ENCODE measurements around the gene CDH23. TPM values are rescaled to one million over a fixed set of nuclear protein-coding genes. Genes with fewer than 3 reads are reported as not detected.

Gene CDH23
- polyA plus RNA-seq, 1 donor (not counting 4 experiments of a cell fraction or from before 2014, with no cell fraction given): 0.01 TPM

- DNase-seq (ENCODE audit: low read depth, low spot score) (no peak), FAIRE-seq (no peak)
- Histone ChIP-seq H3K36me3 (ENCODE audit: control insufficient read depth in 2 of 2, extremely low read depth in 1 of 2, insufficient read depth in 2 of 2, low read length in 2 of 2) (no peaks in the 10 kb centered on the region), H3K4me2 (ENCODE audit: control insufficient read depth, extremely low read depth, insufficient read depth, low read depth, low read length) (no peak overlapping the region), H3K9me1 (ENCODE audit: control insufficient read depth, extremely low read depth, insufficient read depth, low read length) (no peaks in the 10 kb centered on the region), H3K9ac (ENCODE audit: control insufficient read depth, extremely low read depth, insufficient read depth, low read length) (no peak overlapping the region), H3K27ac (ENCODE audit: control insufficient read depth, insufficient read depth, low read length) (no peak overlapping the region), H2AFZ (ENCODE audit: control insufficient read depth, low read length) (no peak overlapping the region), H3K9me3 (ENCODE audit: control insufficient read depth, low read depth, low read length) (no peaks in the 10 kb centered on the region), H4K20me1 (ENCODE audit: control insufficient read depth, extremely low read depth, insufficient read depth, low read length) (no peaks in the 10 kb centered on the region), H3K4me1 (ENCODE audit: control insufficient read depth, extremely low read depth, insufficient read depth, low read length) (no peaks in the 10 kb centered on the region), H3K27me3 (ENCODE audit: control insufficient read depth, extremely low read depth, insufficient read depth, low read length) (peaks cover 23% of the 10 kb centered on the region), H3K79me2 (ENCODE audit: control insufficient read depth, insufficient read depth, low read length) (no peaks in the 10 kb centered on the region), H3K4me3 (ENCODE audit: control insufficient read depth in 2 of 3, extremely low read depth in 1 of 3, insufficient read depth in 2 of 3, low read depth in 1 of 3, low read length in 3 of 3) (no peak overlapping the region)
- dilution Hi-C loops (cut with MboI; ENCODE audit: extremely low pct_ligation_motif_present, low sequenced_read_pairs): no loop called here
- TF ChIP-seq EZH2 (IDR thresholded peaks at IDR 0.05; ENCODE audit: low read length): no peak
- TF ChIP-seq, protein P1, sequence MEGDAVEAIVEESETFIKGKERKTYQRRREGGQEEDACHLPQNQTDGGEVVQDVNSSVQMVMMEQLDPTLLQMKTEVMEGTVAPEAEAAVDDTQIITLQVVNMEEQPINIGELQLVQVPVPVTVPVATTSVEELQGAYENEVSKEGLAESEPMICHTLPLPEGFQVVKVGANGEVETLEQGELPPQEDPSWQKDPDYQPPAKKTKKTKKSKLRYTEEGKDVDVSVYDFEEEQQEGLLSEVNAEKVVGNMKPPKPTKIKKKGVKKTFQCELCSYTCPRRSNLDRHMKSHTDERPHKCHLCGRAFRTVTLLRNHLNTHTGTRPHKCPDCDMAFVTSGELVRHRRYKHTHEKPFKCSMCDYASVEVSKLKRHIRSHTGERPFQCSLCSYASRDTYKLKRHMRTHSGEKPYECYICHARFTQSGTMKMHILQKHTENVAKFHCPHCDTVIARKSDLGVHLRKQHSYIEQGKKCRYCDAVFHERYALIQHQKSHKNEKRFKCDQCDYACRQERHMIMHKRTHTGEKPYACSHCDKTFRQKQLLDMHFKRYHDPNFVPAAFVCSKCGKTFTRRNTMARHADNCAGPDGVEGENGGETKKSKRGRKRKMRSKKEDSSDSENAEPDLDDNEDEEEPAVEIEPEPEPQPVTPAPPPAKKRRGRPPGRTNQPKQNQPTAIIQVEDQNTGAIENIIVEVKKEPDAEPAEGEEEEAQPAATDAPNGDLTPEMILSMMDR (optimal IDR thresholded peaks at IDR 0.05 in 1 of 3, IDR thresholded peaks at IDR 0.05 in 1 of 3, conservative IDR thresholded peaks at IDR 0.05 in 1 of 3; ENCODE audit: extremely low read depth in 1 of 3, insufficient read depth in 2 of 3, low read length in 3 of 3): no peak
These were observed 170.3 kb downstream of the CDH23 start for GRCh38 chr10:71567006-71567405.

- no peak overlapping the region for H3K4me2 ChIP-seq (ENCODE audit: control insufficient read depth, extremely low read depth, insufficient read depth, low read depth, low read length)
- H3K27me3 ChIP-seq (ENCODE audit: control insufficient read depth, extremely low read depth, insufficient read depth, low read length): peaks cover 15% of the 10 kb centered on the region
- no peak overlapping the region for H3K27ac ChIP-seq (ENCODE audit: control insufficient read depth, insufficient read depth, low read length)
- TF ChIP-seq, protein P1 (optimal IDR thresholded peaks at IDR 0.05 in 1 of 3, IDR thresholded peaks at IDR 0.05 in 1 of 3, conservative IDR thresholded peaks at IDR 0.05 in 1 of 3; ENCODE audit: extremely low read depth in 1 of 3, insufficient read depth in 2 of 3, low read length in 3 of 3): no peak
- TF ChIP-seq EZH2 (IDR thresholded peaks at IDR 0.05; ENCODE audit: low read length): no peak
- H3K36me3 ChIP-seq (ENCODE audit: control insufficient read depth in 2 of 2, extremely low read depth in 1 of 2, insufficient read depth in 2 of 2, low read length in 2 of 2): no peaks in the 10 kb centered on the region
- H3K9ac ChIP-seq (ENCODE audit: control insufficient read depth, extremely low read depth, insufficient read depth, low read length): no peak overlapping the region
- H3K4me3 ChIP-seq (ENCODE audit: control insufficient read depth in 2 of 3, extremely low read depth in 1 of 3, insufficient read depth in 2 of 3, low read depth in 1 of 3, low read length in 3 of 3): no peak overlapping the region
- no peak overlapping the region for H2AFZ ChIP-seq (ENCODE audit: control insufficient read depth, low read length)
- H4K20me1 ChIP-seq (ENCODE audit: control insufficient read depth, extremely low read depth, insufficient read depth, low read length): no peaks in the 10 kb centered on the region
- H3K9me1 ChIP-seq (ENCODE audit: control insufficient read depth, extremely low read depth, insufficient read depth, low read length): no peaks in the 10 kb centered on the region
- no peak for DNase-seq (ENCODE audit: low read depth, low spot score)
- no peaks in the 10 kb centered on the region for H3K79me2 ChIP-seq (ENCODE audit: control insufficient read depth, insufficient read depth, low read length)
- dilution Hi-C loops (cut with MboI; ENCODE audit: extremely low pct_ligation_motif_present, low sequenced_read_pairs): no loop called here
- no peak for FAIRE-seq
- H3K4me1 ChIP-seq (ENCODE audit: control insufficient read depth, extremely low read depth, insufficient read depth, low read length): no peaks in the 10 kb centered on the region
- H3K9me3 ChIP-seq (ENCODE audit: control insufficient read depth, low read depth, low read length): no peaks in the 10 kb centered on the region
These were observed 172.3 kb downstream of the CDH23 start for GRCh38 chr10:71568896-71569492.
